Measurements from ENCODE around the gene SH3RF3. TPM values are rescaled to one million over a fixed set of nuclear protein-coding genes. Genes with fewer than 3 reads are reported as not detected.

Gene SH3RF3
- total RNA-seq, 3 donors from 2014 or later = 3.2 to 5.6 (median 4.6) TPM

DNA sequence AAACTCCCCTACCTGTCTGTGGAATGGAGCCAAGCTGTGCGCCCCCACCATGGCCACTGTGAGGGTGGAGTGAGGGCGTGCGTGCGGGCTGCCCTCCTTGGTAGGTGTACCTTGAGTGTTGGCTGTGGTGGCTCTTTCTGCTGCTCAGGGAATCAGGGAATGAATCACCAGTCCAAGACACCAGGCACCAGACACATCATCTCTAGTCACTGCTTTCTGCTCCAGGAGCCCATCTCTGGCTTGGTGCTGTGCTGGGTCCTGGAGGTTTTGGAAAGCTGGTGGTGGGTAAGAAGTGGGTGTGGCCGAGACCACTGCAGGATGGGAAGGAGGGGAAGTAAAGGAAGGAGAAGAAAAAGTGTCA is 274.8 kb downstream of the SH3RF3 start:
- H3K9me3 ChIP-seq = no peaks in the 10 kb centered on the region
- no peak overlapping the region for H3K4me3 ChIP-seq
- no peak for DNase-seq (ENCODE audit: low spot score in 2 of 2)
- TF ChIP-seq POLR2AphosphoS5 (IDR thresholded peaks at IDR 0.05) = no peak
- TF ChIP-seq, protein P1, sequence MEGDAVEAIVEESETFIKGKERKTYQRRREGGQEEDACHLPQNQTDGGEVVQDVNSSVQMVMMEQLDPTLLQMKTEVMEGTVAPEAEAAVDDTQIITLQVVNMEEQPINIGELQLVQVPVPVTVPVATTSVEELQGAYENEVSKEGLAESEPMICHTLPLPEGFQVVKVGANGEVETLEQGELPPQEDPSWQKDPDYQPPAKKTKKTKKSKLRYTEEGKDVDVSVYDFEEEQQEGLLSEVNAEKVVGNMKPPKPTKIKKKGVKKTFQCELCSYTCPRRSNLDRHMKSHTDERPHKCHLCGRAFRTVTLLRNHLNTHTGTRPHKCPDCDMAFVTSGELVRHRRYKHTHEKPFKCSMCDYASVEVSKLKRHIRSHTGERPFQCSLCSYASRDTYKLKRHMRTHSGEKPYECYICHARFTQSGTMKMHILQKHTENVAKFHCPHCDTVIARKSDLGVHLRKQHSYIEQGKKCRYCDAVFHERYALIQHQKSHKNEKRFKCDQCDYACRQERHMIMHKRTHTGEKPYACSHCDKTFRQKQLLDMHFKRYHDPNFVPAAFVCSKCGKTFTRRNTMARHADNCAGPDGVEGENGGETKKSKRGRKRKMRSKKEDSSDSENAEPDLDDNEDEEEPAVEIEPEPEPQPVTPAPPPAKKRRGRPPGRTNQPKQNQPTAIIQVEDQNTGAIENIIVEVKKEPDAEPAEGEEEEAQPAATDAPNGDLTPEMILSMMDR (IDR thresholded peaks at IDR 0.05) = no peak
- no peak for TF ChIP-seq POLR2A (IDR thresholded peaks at IDR 0.05)
- intact Hi-C loops (cut with DNase I; ENCODE audit: low total_unique reads) = no loop called here
- no peaks in the 10 kb centered on the region for H3K4me1 ChIP-seq
- H3K27me3 ChIP-seq = no peaks in the 10 kb centered on the region
- no peaks in the 10 kb centered on the region for H3K36me3 ChIP-seq
- no peak overlapping the region for H3K27ac ChIP-seq

GRCh38 chr2:109404681-109405080 is 275.7 kb downstream of the SH3RF3 start:
- TF ChIP-seq, protein P1 (IDR thresholded peaks at IDR 0.05) = no peak
- TF ChIP-seq POLR2AphosphoS5 (IDR thresholded peaks at IDR 0.05) (no peak), POLR2A (IDR thresholded peaks at IDR 0.05) (no peak)
- Histone ChIP-seq H3K27me3 (no peaks in the 10 kb centered on the region), H3K36me3 (no peaks in the 10 kb centered on the region), H3K9me3 (no peaks in the 10 kb centered on the region), H3K4me1 (no peaks in the 10 kb centered on the region), H3K27ac (no peak overlapping the region), H3K4me3 (no peak overlapping the region)
- intact Hi-C loops (cut with DNase I; ENCODE audit: low total_unique reads) = no loop called here
- DNase-seq (ENCODE audit: low spot score in 2 of 2) = no peak

DNA sequence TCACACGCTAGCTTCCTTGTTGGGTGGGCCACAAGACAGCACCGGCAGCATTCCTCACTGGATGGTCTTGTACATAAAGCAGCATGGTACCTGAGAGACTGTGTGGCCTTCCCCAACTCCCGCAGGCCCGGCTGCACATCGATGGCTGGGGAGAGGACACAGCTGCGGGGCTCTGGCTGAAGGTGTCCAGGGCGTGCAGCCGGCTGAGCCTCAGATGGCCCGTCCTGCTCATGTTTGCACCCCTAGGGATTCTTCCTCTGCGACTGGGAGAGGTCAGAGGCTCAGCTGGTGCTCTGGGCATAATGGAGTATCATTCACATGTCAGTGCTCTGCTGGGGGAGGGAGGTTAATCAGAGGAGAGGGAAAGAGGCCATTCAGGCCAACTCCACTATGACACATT is 276.9 kb downstream of the SH3RF3 start:
- H3K36me3 ChIP-seq = no peaks in the 10 kb centered on the region
- TF ChIP-seq, protein P1 (IDR thresholded peaks at IDR 0.05) = no peak
- no peak for DNase-seq (ENCODE audit: low spot score in 2 of 2)
- no peaks in the 10 kb centered on the region for H3K27me3 ChIP-seq
- H3K4me1 ChIP-seq = no peaks in the 10 kb centered on the region
- H3K9me3 ChIP-seq = no peaks in the 10 kb centered on the region
- intact Hi-C loops (cut with DNase I; ENCODE audit: low total_unique reads) = no loop called here
- no peak overlapping the region for H3K27ac ChIP-seq
- H3K4me3 ChIP-seq = no peak overlapping the region

DNA sequence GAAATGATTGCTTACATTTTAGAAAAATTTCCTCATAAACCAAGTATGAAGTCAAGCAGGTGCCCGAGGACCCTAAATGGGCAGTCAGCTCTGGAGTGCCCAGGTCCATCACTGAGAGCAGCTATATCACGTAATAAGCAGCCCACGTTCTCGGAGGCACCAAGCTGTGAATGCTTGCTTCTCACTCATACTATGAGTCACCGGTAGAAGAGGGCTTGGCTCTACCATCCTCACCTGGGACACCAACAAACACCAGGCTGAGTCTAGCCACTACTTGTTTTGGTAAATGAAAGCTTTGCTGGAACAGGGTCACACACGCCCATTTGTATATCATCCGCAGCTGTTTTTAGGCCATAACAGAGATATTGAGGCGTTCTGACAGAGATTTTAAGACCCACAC is 277.3 kb downstream of the SH3RF3 start:
- TF ChIP-seq POLR2AphosphoS5 (IDR thresholded peaks at IDR 0.05) (no peak), POLR2A (IDR thresholded peaks at IDR 0.05) (no peak)
- TF ChIP-seq, protein P1 (IDR thresholded peaks at IDR 0.05) = no peak
- intact Hi-C loops (cut with DNase I; ENCODE audit: low total_unique reads) = no loop called here
- H3K36me3 ChIP-seq = no peaks in the 10 kb centered on the region
- H3K4me3 ChIP-seq = no peak overlapping the region
- no peak overlapping the region for H3K27ac ChIP-seq
- no peaks in the 10 kb centered on the region for H3K27me3 ChIP-seq
- DNase-seq (ENCODE audit: low spot score in 2 of 2) = no peak
- no peaks in the 10 kb centered on the region for H3K9me3 ChIP-seq
- H3K4me1 ChIP-seq = no peaks in the 10 kb centered on the region

GRCh38 chr2:109407276-109408042 is 278.5 kb downstream of the SH3RF3 start:
- Histone ChIP-seq H3K4me3 (no peak overlapping the region), H3K9me3 (no peaks in the 10 kb centered on the region), H3K36me3 (no peaks in the 10 kb centered on the region), H3K4me1 (no peaks in the 10 kb centered on the region), H3K27me3 (no peaks in the 10 kb centered on the region), H3K27ac (peak overlapping the region; percentile 12 to 54)
- peak; percentile 67 to 81 for DNase-seq (ENCODE audit: low spot score in 2 of 2)
- intact Hi-C loops (cut with DNase I; ENCODE audit: low total_unique reads) = no loop called here
- TF ChIP-seq, protein P1 (IDR thresholded peaks at IDR 0.05) = peak in 1 of 3 donors; percentile 11
- TF ChIP-seq POLR2AphosphoS5 (IDR thresholded peaks at IDR 0.05) = no peak
- TF ChIP-seq POLR2A (IDR thresholded peaks at IDR 0.05) = no peak

Measured in breast epithelium (tissue), 4 donors.